Adrenal gland (tissue), 5 donors: ENCODE measurements around the gene TBX15.

ENCODE experiments used
- POLR2A ChIP-seq, 2 donors: fragments of 450-650 bp; IDR thresholded peaks; one replicate each; pipeline ENCODE4 v1.6.1; 2017; ENCODE audit warnings: antibody characterized with exemption in 2 of 2, mild to moderate bottlenecking in 2 of 2, moderate library complexity in 1 of 2
- TF ChIP-seq, protein P1 (sequence below), 6 experiments: fragments of 450-650 bp in 4 of 6; fragments of 200-600 bp in 2 of 6; sonication (generic) in 1 of 6; IDR thresholded peaks; 1 replicate in 5 of 6; 2 replicates in 1 of 6; pipeline versions ENCODE4 v1.5.1 to v1.8.0; 2016 to 2021; ENCODE audit warnings: antibody characterized with exemption in 6 of 6, mild to moderate bottlenecking in 2 of 6, moderate library complexity in 1 of 6
- donor health status: DM: no; HTN: no; CAD: no.

DNA sequence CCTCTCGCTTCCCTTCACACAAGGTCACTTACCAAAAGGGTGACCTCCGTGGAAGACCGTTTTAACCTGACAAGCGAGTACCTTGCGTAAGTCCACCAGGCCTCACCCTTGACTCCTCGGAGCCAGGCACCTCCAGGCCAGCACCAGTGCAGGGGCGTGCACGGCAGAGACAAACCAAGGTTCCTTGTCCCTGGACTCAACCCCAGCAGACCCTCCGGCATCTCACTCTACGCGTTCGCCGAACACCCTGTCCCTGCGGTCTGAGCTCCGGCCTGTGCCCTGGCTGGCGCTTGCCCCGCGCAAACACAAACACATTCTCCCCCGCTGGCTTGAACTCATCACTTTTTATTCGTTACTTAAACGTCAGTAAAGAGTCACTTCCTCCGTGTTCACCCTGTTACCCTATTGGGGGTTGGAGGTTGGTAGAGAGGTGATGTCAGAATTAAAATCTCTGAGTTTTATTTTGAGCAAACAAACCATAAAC, 4.5 kb downstream of the TBX15 start:
- TF ChIP-seq, protein P1, sequence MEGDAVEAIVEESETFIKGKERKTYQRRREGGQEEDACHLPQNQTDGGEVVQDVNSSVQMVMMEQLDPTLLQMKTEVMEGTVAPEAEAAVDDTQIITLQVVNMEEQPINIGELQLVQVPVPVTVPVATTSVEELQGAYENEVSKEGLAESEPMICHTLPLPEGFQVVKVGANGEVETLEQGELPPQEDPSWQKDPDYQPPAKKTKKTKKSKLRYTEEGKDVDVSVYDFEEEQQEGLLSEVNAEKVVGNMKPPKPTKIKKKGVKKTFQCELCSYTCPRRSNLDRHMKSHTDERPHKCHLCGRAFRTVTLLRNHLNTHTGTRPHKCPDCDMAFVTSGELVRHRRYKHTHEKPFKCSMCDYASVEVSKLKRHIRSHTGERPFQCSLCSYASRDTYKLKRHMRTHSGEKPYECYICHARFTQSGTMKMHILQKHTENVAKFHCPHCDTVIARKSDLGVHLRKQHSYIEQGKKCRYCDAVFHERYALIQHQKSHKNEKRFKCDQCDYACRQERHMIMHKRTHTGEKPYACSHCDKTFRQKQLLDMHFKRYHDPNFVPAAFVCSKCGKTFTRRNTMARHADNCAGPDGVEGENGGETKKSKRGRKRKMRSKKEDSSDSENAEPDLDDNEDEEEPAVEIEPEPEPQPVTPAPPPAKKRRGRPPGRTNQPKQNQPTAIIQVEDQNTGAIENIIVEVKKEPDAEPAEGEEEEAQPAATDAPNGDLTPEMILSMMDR (IDR thresholded peaks at IDR 0.05), result no peak
- no peak for TF ChIP-seq POLR2A (IDR thresholded peaks at IDR 0.05)
